Measurements from ENCODE around the gene ZNF3.

Gene ZNF3

GRCh38 chr7:100048680-100049079 is 32.8 kb downstream of the ZNF3 start:
- DNase-seq, result no peak

- no peak for DNase-seq
Measured at GRCh38 chr7:100044718-100045117, 36.8 kb downstream of the ZNF3 start.

GRCh38 chr7:100040575-100040974 is 40.9 kb downstream of the ZNF3 start:
- no peak for DNase-seq

- no peak for DNase-seq
Measured at GRCh38 chr7:100038326-100038725, 43.2 kb downstream of the ZNF3 start.

- DNase-seq, result no peak
Measured at GRCh38 chr7:100035876-100036275, 45.6 kb downstream of the ZNF3 start.

- no peak for DNase-seq
Measured at GRCh38 chr7:100034871-100035510, 46.5 kb downstream of the ZNF3 start.

- DNase-seq, result no peak
Measured at GRCh38 chr7:100033526-100033925, 48.0 kb downstream of the ZNF3 start.

GRCh38 chr7:100029596-100029995 is 51.9 kb downstream of the ZNF3 start:
- no peak for DNase-seq

- no peak for DNase-seq
Measured at GRCh38 chr7:100027197-100027596, 54.3 kb downstream of the ZNF3 start.

GRCh38 chr7:100024020-100024619 is 57.4 kb downstream of the ZNF3 start:
- no peak for DNase-seq

- no peak for DNase-seq
Measured at GRCh38 chr7:100023526-100023925, 58.0 kb downstream of the ZNF3 start.

- DNase-seq, result no peak
Measured at GRCh38 chr7:100022621-100023020, 58.9 kb downstream of the ZNF3 start.

GRCh38 chr7:100021297-100021696 is 60.2 kb downstream of the ZNF3 start:
- DNase-seq, result no peak
